Activated CD4-positive, alpha-beta T cell treated with anti-CD3 and anti-CD28 coated beads for 36 hours (primary cell): Measurements from ENCODE around the gene FBXW2. TPM values are rescaled to one million over a fixed set of nuclear protein-coding genes. Genes with fewer than 3 reads are reported as not detected.

ENCODE experiments used
- ATAC-seq: fragments of 200-7000 bp; cut with Tn5 transposase; one replicate; pipeline ENCODE4 v1.10.0; 2021; ENCODE audit warnings: mild to moderate bottlenecking, moderate library complexity
- CTCF ChIA-PET: fragments of 350-600 bp; sonication (Branson Sonifier 250); formaldehyde crosslinking; loops from one replicate; lab custom pipeline; 2021; ENCODE audit warnings: antibody characterized with exemption; lab: Charles Lee
- POLR2A ChIA-PET: fragments of 350-600 bp; sonication (Branson Sonifier 250); formaldehyde crosslinking; loops from one replicate; lab custom pipeline; 2021; ENCODE audit warnings: antibody characterized with exemption, inconsistent platforms; lab: Charles Lee
- DNase-seq: peaks from one replicate; pipeline ENCODE4 v3.0.0-alpha.2; 2020
- H3K27ac Mint-ChIP-seq: one replicate; pipeline ENCODE4 v1.8.0; 2021; ENCODE audit warnings: mixed read lengths
- H3K27me3 Mint-ChIP-seq: one replicate; pipeline ENCODE4 v1.8.0; 2021; ENCODE audit warnings: mixed read lengths
- H3K36me3 Mint-ChIP-seq: one replicate; pipeline ENCODE4 v1.8.0; 2021; ENCODE audit warnings: low read depth, mixed read lengths
- H3K4me1 Mint-ChIP-seq: one replicate; pipeline ENCODE4 v1.8.0; 2021; ENCODE audit warnings: mixed read lengths
- H3K4me3 Mint-ChIP-seq: one replicate; pipeline ENCODE4 v1.8.0; 2021; ENCODE audit warnings: mild to moderate bottlenecking, moderate library complexity, mixed read lengths
- H3K9me3 Mint-ChIP-seq: one replicate; pipeline ENCODE4 v1.8.0; 2021; ENCODE audit warnings: low read depth, mixed read lengths
- intact Hi-C, 2 experiments: fragments of 100-400 bp; cut with DNase I in 1 of 2; cut with micrococcal nuclease in 1 of 2; formaldehyde crosslinking; loops; one replicate each; pipeline versions ENCODE4 v1.14.2 to v1.15.1; 2022 to 2024; cut with DNase I, micrococcal nuclease
- total RNA-seq, 2 experiments: library from RNA; stranded (reverse); gene quantifications; one replicate each; pipeline ENCODE4 v1.2.3, GENCODE V29; 2021

The FBXW2 gene
- total RNA-seq, 2 experiments from 2014 or later: 53.0 to 68.1 TPM

DNA sequence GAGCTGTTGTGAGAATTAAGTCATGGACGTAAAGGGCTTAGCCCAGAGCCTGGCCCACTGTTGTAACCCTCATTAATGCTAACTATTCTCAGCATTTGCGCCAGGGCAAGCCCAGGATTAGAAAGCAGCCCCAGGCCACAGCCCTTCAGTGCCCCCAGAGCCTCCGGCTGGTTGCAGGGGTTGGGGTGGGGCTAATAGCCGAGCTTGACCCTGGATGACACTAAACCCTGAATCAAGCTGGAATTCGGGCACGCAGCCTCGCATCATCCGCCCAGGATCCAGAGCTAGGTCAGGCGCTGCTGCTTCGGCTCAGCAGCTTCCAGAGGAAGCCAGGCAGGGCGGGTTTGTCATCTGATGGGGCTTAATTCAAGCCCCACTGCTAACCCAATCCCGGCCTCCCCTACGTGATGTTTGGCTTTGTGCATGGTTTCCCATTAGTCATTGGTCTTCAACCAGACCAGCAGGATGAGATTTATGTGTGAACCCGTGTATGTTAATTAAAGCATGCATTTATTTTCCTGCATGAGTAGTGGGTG lies 77.8 kb downstream of the FBXW2 start:
- CTCF ChIA-PET: interaction anchor here (0.6 to 1.9 kb wide), 5 partner anchors 12 to 366 kb away, joined by 3 to 14 read pairs (median 3); no protein-coding TSS in a partner anchor

DNA sequence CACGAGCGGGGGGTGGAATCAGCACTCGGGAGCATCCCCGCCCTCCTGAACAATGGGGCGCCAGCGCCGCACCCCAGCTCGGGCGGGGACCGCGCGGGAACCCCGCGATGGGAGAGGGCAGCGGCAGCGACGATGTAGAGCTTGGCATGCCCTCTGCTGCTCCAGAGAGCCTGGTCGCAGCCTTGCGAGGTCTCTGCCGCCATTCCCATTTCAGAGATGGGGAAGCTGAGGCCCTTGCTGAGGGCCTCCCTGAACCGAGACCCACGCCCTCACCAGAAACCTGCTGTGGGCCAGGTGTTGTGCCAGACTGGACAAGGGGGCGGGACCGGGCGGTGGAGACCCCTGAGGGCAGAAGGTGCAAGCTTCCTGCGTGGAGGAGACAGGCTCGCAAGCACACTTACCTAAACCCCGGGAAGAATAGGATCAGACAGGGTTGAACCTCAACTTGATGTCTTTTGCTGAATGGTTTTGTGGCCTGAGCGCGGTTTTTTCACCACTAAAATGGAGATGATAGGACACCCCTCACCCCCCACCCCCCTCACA lies 78.3 kb downstream of the FBXW2 start:
- peaks cover 32% of the 10 kb centered on the region for H3K4me1 Mint-ChIP-seq
- no peaks in the 10 kb centered on the region for H3K36me3 Mint-ChIP-seq
- H3K27me3 Mint-ChIP-seq: no peaks in the 10 kb centered on the region
- intact Hi-C loops: loop anchor here (1.0 to 5.0 kb wide), 11 partner anchors 78 to 657 kb away; partner anchors contain the start of genes CDK5RAP2 (in 1 of the 2), CNTRL (in 1 of the 2), FBXW2 (in 1 of the 2) and PSMD5 (in 1 of the 2)
- H3K4me3 Mint-ChIP-seq: peak overlapping the region; percentile 76
- DNase-seq (no peak), ATAC-seq (no peak)
- ChIA-PET CTCF (interaction anchor here (0.5 to 1.9 kb wide), 7 partner anchors 12 to 366 kb away, joined by 3 to 14 read pairs (median 3); no protein-coding TSS in a partner anchor), POLR2A (no interaction called here)
- H3K27ac Mint-ChIP-seq: no peak overlapping the region
- H3K9me3 Mint-ChIP-seq: no peaks in the 10 kb centered on the region

More for the DNA sequence above, 77.8 kb downstream of the FBXW2 start:
- Mint-ChIP-seq H3K4me1 (peaks cover 30% of the 10 kb centered on the region), H3K27ac (no peak overlapping the region), H3K27me3 (no peaks in the 10 kb centered on the region), H3K36me3 (no peaks in the 10 kb centered on the region), H3K4me3 (peak overlapping the region; percentile 76), H3K9me3 (no peaks in the 10 kb centered on the region)
- POLR2A ChIA-PET: no interaction called here
- peak; percentile 8 for DNase-seq
- intact Hi-C loops: loop anchor here in 1 of 2 experiments (2.0 kb wide), 1 partner anchor 213 kb away; no protein-coding TSS in a partner anchor
- no peak for ATAC-seq

DNA sequence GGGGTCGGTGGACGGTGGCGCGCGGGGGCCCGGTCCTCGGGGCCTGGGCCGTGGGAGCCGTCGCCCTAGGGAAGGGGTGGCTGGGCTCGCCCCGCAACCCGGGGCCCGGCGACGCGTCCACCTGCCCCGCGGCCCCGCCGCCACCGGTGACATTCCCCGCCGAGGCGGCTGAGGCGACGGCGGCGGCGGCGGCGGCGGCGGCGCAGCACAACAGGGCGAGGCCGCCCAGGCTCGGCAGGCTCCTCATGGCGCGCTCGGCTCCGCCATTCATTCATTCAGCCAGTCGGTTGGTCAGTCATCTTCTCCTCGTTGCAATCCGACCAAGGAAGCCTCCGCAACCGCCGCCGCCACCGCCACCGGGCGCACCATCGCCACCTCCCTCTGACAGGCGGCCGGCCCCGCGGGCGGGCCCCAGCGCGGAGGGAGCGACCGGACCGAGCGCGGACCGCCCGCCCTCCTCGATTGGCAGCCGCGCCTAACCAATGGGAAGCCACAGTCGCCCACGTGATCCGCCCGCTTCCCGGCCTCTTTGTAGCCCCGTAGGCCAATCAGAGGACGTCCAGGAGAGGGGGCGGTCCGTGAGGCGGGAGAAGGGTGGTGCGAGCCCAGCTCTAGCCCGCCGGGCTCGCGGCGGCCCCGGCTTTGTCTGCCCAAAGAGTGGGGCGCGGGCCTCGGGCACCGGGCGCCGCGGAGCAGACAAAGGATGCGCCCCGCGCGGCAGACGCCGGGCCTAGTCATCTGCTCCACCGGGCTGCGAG lies 78.9 kb downstream of the FBXW2 start, which contains the start of gene MEGF9:
MEGF9 (minus strand) TSS at position 383 of the 758 bp plus-strand sequence; CDS start at position 271, 112 bp downstream.
- H3K36me3 Mint-ChIP-seq: no peaks in the 10 kb centered on the region

DNA sequence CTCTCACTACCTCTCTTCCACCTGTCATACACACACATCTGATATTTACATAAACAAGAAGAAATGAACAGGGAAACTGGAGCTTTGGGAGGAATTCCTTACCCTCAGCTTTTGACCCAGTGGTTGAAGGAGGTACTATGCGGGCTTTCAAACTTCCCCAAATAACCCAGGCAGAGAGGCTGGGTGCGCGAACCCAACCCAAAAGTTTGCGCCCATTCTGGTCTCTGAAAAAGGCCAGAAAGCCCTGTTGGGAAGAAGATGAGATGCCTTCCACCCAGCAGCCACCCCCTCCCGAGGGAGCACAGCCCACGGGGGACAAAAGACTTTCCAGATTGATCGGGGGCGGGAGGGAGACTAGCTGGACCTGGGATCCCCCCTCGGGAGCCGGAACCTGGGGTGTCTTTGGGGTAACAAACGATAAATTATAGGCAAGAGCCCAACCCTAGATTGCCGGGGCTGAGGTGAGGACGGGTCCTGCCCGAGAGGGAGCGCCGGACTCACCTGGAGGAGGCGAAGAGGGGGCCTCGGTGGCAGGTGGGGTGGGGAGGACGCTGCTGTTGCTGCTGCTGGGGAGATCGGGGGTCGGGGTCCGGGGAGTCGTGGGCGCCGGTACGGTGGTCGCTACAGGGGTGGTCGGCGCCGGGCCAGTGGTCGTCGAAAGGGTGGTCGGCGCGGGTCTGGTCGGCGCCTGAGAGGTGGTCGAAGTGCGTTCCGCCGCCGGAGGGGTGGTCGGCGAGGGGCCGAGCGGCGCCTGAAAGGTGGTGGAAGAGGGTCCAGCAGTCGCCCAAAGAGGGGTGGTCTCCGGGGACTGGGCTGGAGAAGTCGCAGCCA lies 79.7 kb downstream of the FBXW2 start:
- ChIA-PET POLR2A (no interaction called here), CTCF (interaction anchor here (0.9 to 1.4 kb wide), 2 partner anchors 12 to 42 kb away, joined by 3 to 5 read pairs; no protein-coding TSS in a partner anchor)
- intact Hi-C loops: loop anchor here (1.0 to 5.0 kb wide), 11 partner anchors 80 to 659 kb away; partner anchors contain the start of genes CDK5RAP2 (in 1 of the 2), CNTRL (in 1 of the 2), FBXW2 (in 1 of the 2) and PSMD5 (in 1 of the 2)
- Mint-ChIP-seq H3K4me3 (peak overlapping the region; percentile 84), H3K27ac (peak overlapping the region; percentile 67), H3K9me3 (no peaks in the 10 kb centered on the region), H3K4me1 (peaks cover 34% of the 10 kb centered on the region), H3K36me3 (no peaks in the 10 kb centered on the region), H3K27me3 (no peaks in the 10 kb centered on the region)
- DNase-seq (peak; percentile 45), ATAC-seq (no peak)

More for the DNA sequence above, 78.9 kb downstream of the FBXW2 start, which contains the start of gene MEGF9:
- ChIA-PET POLR2A (no interaction called here), CTCF (interaction anchor here (0.5 to 1.9 kb wide), 7 partner anchors 13 to 367 kb away, joined by 3 to 14 read pairs (median 3); no protein-coding TSS in a partner anchor)
- DNase-seq (peak; percentile 99), ATAC-seq (peak; percentile 98)
- intact Hi-C loops: loop anchor here (1.0 to 5.0 kb wide), 11 partner anchors 79 to 658 kb away; partner anchors contain the start of genes CDK5RAP2 (in 1 of the 2), CNTRL (in 1 of the 2), FBXW2 (in 1 of the 2) and PSMD5 (in 1 of the 2)
- H3K27me3 Mint-ChIP-seq: no peaks in the 10 kb centered on the region
- peaks cover 34% of the 10 kb centered on the region for H3K4me1 Mint-ChIP-seq
- no peaks in the 10 kb centered on the region for H3K9me3 Mint-ChIP-seq
- peak within 1 kb of the TSS; percentile 84 for H3K4me3 Mint-ChIP-seq
- H3K27ac Mint-ChIP-seq: peak within 1 kb of the TSS; percentile 74

DNA sequence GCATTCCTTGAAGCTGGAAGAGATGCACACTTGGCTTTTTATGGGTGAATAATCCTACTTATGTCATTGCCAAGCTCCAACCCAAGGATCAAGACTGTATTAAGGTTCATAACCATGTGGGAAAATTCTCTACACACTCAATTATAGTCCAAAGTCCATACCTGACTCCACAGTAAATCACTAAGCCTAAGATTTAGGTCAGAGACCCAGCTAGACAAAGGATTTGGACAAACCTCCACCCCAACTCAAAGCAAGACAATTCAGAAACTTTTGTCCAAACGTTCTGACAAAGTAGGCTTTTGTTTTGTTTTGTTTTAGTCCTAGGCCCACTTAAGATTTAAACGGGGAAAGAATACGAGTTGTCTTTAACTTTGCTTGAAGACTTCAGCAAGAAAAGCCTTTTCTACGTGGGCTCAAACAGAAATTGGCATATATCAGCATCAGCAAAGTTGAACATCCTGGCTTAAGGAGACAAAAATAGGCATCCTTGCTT lies 80.6 kb downstream of the FBXW2 start:
- POLR2A ChIA-PET: interaction anchor here (0.5 to 0.7 kb wide), 2 partner anchors 80 to 474 kb away, joined by 3 to 5 read pairs; partner anchors contain the start of gene FBXW2
- CTCF ChIA-PET: interaction anchor here (0.7 to 2.5 kb wide), 5 partner anchors 11 to 58 kb away, joined by 3 to 8 read pairs (median 4); no protein-coding TSS in a partner anchor
- Mint-ChIP-seq H3K36me3 (no peaks in the 10 kb centered on the region), H3K9me3 (no peaks in the 10 kb centered on the region), H3K27me3 (no peaks in the 10 kb centered on the region), H3K4me3 (peak overlapping the region; percentile 84), H3K27ac (peak overlapping the region; percentile 62), H3K4me1 (peaks cover 33% of the 10 kb centered on the region)
- no peak for ATAC-seq
- intact Hi-C loops: loop anchor here (5.0 kb wide), 4 partner anchors 95 to 660 kb away; partner anchors contain the start of genes PSMD5 (in 1 of the 2), STOM (in 1 of the 2) and TRAF1 (in 1 of the 2)
- DNase-seq: no peak

DNA sequence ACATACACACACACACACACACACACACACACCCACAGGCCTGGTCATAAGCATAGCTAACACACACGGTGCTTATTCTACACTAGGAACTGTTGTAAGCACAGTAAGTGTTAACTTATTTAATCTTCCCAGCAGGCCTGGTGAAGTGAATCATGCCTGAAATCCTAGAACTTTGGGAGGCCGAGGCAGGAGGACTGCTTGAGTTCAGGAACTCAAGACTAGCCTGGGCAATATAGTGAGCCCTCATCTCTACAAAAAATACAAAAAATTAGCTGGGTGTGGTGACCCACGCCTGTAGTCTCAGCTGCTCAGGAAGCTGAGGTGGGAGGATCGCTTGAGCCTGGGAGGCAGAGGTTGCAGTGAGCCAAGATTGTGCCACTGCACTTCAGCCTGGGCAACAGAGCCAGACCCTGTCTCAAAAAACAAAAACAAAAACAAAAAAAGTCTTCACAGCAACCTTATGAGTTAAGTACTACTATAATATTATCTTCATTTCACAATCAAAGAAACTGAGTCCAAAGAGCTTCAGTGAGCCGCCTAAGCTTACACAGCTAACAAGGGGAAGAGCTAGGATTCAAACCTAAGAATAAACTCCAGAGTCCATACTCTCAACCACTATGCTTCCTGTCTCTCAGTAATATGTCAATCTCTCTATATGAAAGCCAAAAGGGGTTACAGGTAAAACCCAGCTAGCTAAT lies 81.2 kb downstream of the FBXW2 start:
- peak overlapping the region; percentile 62 for H3K27ac Mint-ChIP-seq
- no peaks in the 10 kb centered on the region for H3K27me3 Mint-ChIP-seq
- intact Hi-C loops: loop anchor here (5.0 kb wide), 4 partner anchors 95 to 660 kb away; partner anchors contain the start of genes PSMD5 (in 1 of the 2), STOM (in 1 of the 2) and TRAF1 (in 1 of the 2)
- peak; percentile 38 for DNase-seq
- peak overlapping the region; percentile 84 for H3K4me3 Mint-ChIP-seq
- ATAC-seq: no peak
- H3K4me1 Mint-ChIP-seq: peaks cover 33% of the 10 kb centered on the region
- no peaks in the 10 kb centered on the region for H3K9me3 Mint-ChIP-seq
- CTCF ChIA-PET: interaction anchor here (0.6 to 2.5 kb wide), 6 partner anchors 15 to 95 kb away, joined by 3 to 8 read pairs (median 4); no protein-coding TSS in a partner anchor
- POLR2A ChIA-PET: interaction anchor here (0.5 to 0.7 kb wide), 3 partner anchors 81 to 474 kb away, joined by 3 to 5 read pairs (median 3); partner anchors contain the start of gene FBXW2
- H3K36me3 Mint-ChIP-seq: no peaks in the 10 kb centered on the region

DNA sequence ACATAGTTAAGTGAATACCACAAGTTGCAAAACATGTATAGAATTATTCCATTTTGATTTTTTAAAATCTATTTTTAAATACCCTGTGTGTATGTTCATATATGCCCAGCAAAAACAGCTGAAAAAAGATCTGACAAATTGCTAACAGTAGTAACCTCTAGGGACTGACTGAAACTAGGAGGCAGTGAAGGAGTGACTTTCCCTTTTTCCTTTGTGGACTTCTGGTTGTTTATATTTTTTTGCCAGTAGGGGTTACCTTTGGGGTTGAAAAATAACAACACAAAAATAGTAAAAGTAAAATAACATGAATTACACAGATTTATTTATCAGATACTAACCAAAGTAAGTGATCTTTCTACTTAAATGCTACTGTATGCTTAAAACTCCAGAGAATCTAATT lies 81.9 kb downstream of the FBXW2 start:
- intact Hi-C loops: loop anchor here (5.0 kb wide), 4 partner anchors 94 to 661 kb away; partner anchors contain the start of genes PSMD5 (in 1 of the 2), STOM (in 1 of the 2) and TRAF1 (in 1 of the 2)
- ATAC-seq (no peak), DNase-seq (no peak)
- CTCF ChIA-PET: interaction anchor here (0.6 to 2.5 kb wide), 5 partner anchors 14 to 94 kb away, joined by 4 to 8 read pairs (median 5); no protein-coding TSS in a partner anchor
- H3K27ac Mint-ChIP-seq: no peak overlapping the region
- no peaks in the 10 kb centered on the region for H3K9me3 Mint-ChIP-seq
- H3K4me3 Mint-ChIP-seq: peak overlapping the region; percentile 84
- no peaks in the 10 kb centered on the region for H3K36me3 Mint-ChIP-seq
- H3K27me3 Mint-ChIP-seq: no peaks in the 10 kb centered on the region
- POLR2A ChIA-PET: interaction anchor here (0.7 kb wide), 1 partner anchor 179 kb away, joined by 3 read pairs; no protein-coding TSS in a partner anchor
- peaks cover 33% of the 10 kb centered on the region for H3K4me1 Mint-ChIP-seq

DNA sequence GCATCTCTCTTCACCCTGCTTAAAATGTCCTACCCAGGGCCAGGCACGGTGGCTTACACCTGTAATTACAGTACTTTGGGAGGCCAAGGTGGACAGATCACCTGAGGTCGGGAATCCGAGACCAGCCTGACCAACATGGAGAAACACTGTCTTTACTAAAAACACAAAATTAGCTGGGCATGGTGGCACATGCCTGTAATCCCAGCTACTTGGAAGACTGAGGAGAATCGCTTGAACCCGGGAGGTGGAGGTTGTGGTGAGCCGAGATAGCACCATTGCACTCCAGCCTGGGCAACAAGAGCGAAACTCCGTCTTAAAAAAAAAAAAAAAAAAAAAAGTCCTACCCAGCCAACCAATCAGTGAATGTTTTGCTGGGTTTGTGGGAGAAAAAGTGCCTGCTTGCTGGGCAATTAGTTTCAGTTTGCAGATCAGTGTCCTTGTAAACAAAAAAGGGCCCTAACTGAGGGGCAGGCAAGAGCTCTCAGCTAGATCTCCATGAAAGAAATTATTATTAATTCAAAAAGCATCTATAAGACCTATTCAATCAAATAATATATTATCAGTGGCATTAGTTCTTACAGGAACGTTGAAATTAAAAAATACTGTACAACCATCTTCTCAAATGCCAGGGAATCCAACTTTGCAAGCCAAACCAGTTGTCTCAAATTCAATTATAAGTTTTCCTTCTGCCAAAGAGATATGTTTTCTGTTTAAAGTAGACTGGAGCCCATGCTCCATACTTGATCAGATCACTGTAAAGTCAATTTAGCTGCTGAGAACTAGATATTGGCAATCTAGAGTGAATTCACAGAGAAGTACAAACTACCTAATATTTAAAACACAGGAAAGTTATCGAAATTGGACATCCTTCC lies 82.9 kb downstream of the FBXW2 start:
- Mint-ChIP-seq H3K4me1 (peaks cover 33% of the 10 kb centered on the region), H3K4me3 (peak overlapping the region; percentile 59), H3K27ac (peak overlapping the region; percentile 74), H3K36me3 (no peaks in the 10 kb centered on the region), H3K27me3 (no peaks in the 10 kb centered on the region), H3K9me3 (no peaks in the 10 kb centered on the region)
- ATAC-seq (no peak), DNase-seq (peak; percentile 24)
- ChIA-PET CTCF (interaction anchor here (0.7 to 2.5 kb wide), 3 partner anchors 45 to 93 kb away, joined by 3 to 8 read pairs (median 5); no protein-coding TSS in a partner anchor), POLR2A (interaction anchor here (0.7 kb wide), 1 partner anchor 21 kb away, joined by 7 read pairs; no protein-coding TSS in a partner anchor)
- intact Hi-C loops: loop anchor here (5.0 kb wide), 4 partner anchors 93 to 662 kb away; partner anchors contain the start of genes PSMD5 (in 1 of the 2), STOM (in 1 of the 2) and TRAF1 (in 1 of the 2)
